Endothelial cell (in vitro differentiated cells): ENCODE measurements around the gene TMEM108. TPM values are rescaled to one million over a fixed set of nuclear protein-coding genes. Genes with fewer than 3 reads are reported as not detected.

ENCODE experiments used
- DNase-seq: peaks from one replicate; pipeline ENCODE4 v3.0.0; 2021; ENCODE audit warnings: low spot score
- H3K27ac Mint-ChIP-seq: one replicate; pipeline ENCODE4 v1.8.0; 2021; ENCODE audit warnings: mixed read lengths, inconsistent platforms; ENCODE audit not compliant: unreplicated experiment
- H3K27me3 Mint-ChIP-seq: one replicate; pipeline ENCODE4 v1.8.0; 2021; ENCODE audit warnings: mild to moderate bottlenecking, moderate library complexity, mixed read lengths, inconsistent platforms; ENCODE audit not compliant: unreplicated experiment
- H3K36me3 Mint-ChIP-seq: one replicate; pipeline ENCODE4 v1.8.0; 2021; ENCODE audit warnings: mild to moderate bottlenecking, low read depth, mixed read lengths, inconsistent platforms; ENCODE audit not compliant: unreplicated experiment
- H3K4me1 Mint-ChIP-seq: one replicate; pipeline ENCODE4 v1.8.0; 2021; ENCODE audit warnings: mild to moderate bottlenecking, mixed read lengths, inconsistent platforms; ENCODE audit not compliant: unreplicated experiment
- H3K4me3 Mint-ChIP-seq: one replicate; pipeline ENCODE4 v1.8.0; 2021; ENCODE audit warnings: mild to moderate bottlenecking, mixed read lengths, inconsistent platforms; ENCODE audit not compliant: unreplicated experiment
- H3K9me3 Mint-ChIP-seq: one replicate; pipeline ENCODE4 v1.8.0; 2021; ENCODE audit warnings: mixed read lengths, inconsistent platforms; ENCODE audit not compliant: unreplicated experiment
- CTCF ChIP-seq: fragments of 200-600 bp; sonication (generic); IDR thresholded peaks from one replicate; pipeline ENCODE4 v1.5.0; 2021; ENCODE audit warnings: antibody characterized with exemption; ENCODE audit not compliant: unreplicated experiment
- total RNA-seq: library from RNA; stranded (reverse); fragmentation: NEBNext Ultra II Directional; extraction: Animal tissue kit (Norgen Biotek cat#: 25700); gene quantifications from one replicate; pipeline ENCODE4 v1.2.1, GENCODE V29; 2021; ENCODE audit not compliant: unreplicated experiment

The TMEM108 gene
- total RNA-seq, 1 donor from 2014 or later = 14.2 TPM

GRCh38 chr3:133181392-133182150 lies 143.4 kb downstream of the TMEM108 start:
- Mint-ChIP-seq H3K4me3 (no peak overlapping the region), H3K27ac (no peak overlapping the region), H3K9me3 (no peaks in the 10 kb centered on the region), H3K4me1 (peaks cover 11% of the 10 kb centered on the region), H3K27me3 (no peaks in the 10 kb centered on the region), H3K36me3 (no peaks in the 10 kb centered on the region)
- TF ChIP-seq CTCF = no peak
- DNase-seq = no peak

- TF ChIP-seq CTCF = no peak
- Mint-ChIP-seq H3K4me1 (peaks cover 43% of the 10 kb centered on the region), H3K9me3 (no peaks in the 10 kb centered on the region), H3K4me3 (no peak overlapping the region), H3K27me3 (no peaks in the 10 kb centered on the region), H3K36me3 (no peaks in the 10 kb centered on the region), H3K27ac (no peak overlapping the region)
- DNase-seq = no peak
These were observed 149.7 kb downstream of the TMEM108 start for GRCh38 chr3:133187870-133188379.

- no peak overlapping the region for H3K27ac Mint-ChIP-seq
- H3K4me1 Mint-ChIP-seq = peaks cover 49% of the 10 kb centered on the region
- no peaks in the 10 kb centered on the region for H3K36me3 Mint-ChIP-seq
- TF ChIP-seq CTCF = no peak
- no peak overlapping the region for H3K4me3 Mint-ChIP-seq
- H3K9me3 Mint-ChIP-seq = no peaks in the 10 kb centered on the region
- H3K27me3 Mint-ChIP-seq = no peaks in the 10 kb centered on the region
- DNase-seq = no peak
These were observed 150.8 kb downstream of the TMEM108 start for GRCh38 chr3:133188996-133189395.

- no peak for TF ChIP-seq CTCF
- Mint-ChIP-seq H3K36me3 (no peaks in the 10 kb centered on the region), H3K4me3 (no peak overlapping the region), H3K27ac (no peak overlapping the region), H3K4me1 (peaks cover 49% of the 10 kb centered on the region), H3K27me3 (no peaks in the 10 kb centered on the region), H3K9me3 (no peaks in the 10 kb centered on the region)
- DNase-seq = no peak
These were observed 151.7 kb downstream of the TMEM108 start for GRCh38 chr3:133189893-133190292.

GRCh38 chr3:133191818-133192217 lies 153.6 kb downstream of the TMEM108 start:
- no peaks in the 10 kb centered on the region for H3K27me3 Mint-ChIP-seq
- peak overlapping the region; percentile 53 for H3K27ac Mint-ChIP-seq
- no peaks in the 10 kb centered on the region for H3K9me3 Mint-ChIP-seq
- DNase-seq = no peak
- TF ChIP-seq CTCF = no peak
- no peak overlapping the region for H3K4me3 Mint-ChIP-seq
- H3K4me1 Mint-ChIP-seq = peaks cover 36% of the 10 kb centered on the region
- H3K36me3 Mint-ChIP-seq = no peaks in the 10 kb centered on the region
